Dermis microvascular lymphatic vessel endothelial cell (primary cell): ENCODE results near the gene NOCT. TPM values are rescaled to one million over a fixed set of nuclear protein-coding genes. Genes with fewer than 3 reads are reported as not detected.

Experiments
- total RNA-seq: library from RNA; depleted of rRNA; stranded (reverse); fragments of >200 nt; gene quantifications from 2 replicates; pipeline ENCODE4 v1.2.1, GENCODE V29; 2014

Gene NOCT
- total RNA-seq, 1 donor from 2014 or later, result 29.4 TPM

Other genes with a start within 250 kb of the NOCT start
- gene ELF2, start 161.4 kb downstream of the NOCT start, total RNA-seq, result 35.6 and 42.2 TPM in 2 replicates